ENCODE results near the gene RNF19B. TPM values are rescaled to one million over a fixed set of nuclear protein-coding genes. Genes with fewer than 3 reads are reported as not detected.

RNF19B gene
- total and polyA plus RNA-seq, 12 donors, result 4.7 to 36.5 (median 23.0) TPM

DNA sequence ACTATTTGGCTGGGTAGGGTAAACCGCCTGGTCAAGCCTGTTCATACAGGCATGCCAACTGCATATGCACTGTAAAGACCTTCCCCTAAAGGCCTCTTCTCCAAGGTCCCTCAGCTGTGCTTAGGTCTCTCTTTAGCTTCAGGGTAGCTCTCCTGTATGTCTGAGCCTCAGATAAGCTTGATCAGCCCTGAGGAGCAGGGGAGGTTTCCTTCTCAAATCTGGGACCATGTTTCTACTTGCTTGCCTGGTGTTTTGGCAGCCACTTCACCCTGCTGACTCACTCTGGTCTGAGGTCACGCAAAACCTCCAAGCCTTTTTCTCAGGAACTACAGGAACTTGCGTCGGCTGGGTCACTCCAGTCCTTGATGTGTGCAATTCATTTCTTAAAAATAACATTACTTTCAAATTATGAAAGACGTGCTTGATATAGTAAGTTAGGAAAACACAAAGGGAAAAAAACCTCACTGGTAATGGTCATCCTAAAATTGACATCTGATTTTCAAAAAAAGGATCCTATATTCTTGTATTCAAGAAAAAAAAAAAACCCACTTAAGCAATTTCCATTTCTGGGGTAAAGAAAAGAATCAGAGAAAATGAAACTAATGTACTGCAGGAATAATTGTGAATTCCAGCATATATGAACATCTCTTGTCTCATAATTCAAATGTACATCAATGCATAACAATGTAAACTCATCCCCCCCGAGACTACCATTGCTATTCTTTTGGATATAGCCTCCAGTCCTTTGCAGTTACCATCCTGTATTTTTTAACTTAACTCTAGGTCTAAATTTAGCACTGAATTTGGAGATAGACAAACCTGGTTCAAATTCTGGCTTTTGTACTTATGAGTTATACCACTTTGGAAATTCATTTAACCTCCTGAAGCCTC, 24.8 kb upstream of the RNF19B start:
- no peaks in the 10 kb centered on the region for H3K9me3 ChIP-seq (replicated peaks in 1 of 3)
- peak overlapping the region; percentile 19 to 93 (median 72) for H3K27ac ChIP-seq
- H3K27me3 ChIP-seq, result no peaks in the 10 kb centered on the region
- intact Hi-C loops (cut with DNase I), result no loop called here
- no peak overlapping the region for H3K4me3 ChIP-seq
- 32 to 40% (median 36%) methylated on average over 6 of the region's 6 CpGs for WGBS, 4 donors
- H3K4me1 ChIP-seq (replicated peaks in 1 of 2), result peaks cover 16 to 51% of the 10 kb centered on the region in 2 donors
- peak in 1 of 2 donors; percentile 24 for TF ChIP-seq POLR2A (IDR thresholded peaks at IDR 0.05)
- TF ChIP-seq, protein P1, sequence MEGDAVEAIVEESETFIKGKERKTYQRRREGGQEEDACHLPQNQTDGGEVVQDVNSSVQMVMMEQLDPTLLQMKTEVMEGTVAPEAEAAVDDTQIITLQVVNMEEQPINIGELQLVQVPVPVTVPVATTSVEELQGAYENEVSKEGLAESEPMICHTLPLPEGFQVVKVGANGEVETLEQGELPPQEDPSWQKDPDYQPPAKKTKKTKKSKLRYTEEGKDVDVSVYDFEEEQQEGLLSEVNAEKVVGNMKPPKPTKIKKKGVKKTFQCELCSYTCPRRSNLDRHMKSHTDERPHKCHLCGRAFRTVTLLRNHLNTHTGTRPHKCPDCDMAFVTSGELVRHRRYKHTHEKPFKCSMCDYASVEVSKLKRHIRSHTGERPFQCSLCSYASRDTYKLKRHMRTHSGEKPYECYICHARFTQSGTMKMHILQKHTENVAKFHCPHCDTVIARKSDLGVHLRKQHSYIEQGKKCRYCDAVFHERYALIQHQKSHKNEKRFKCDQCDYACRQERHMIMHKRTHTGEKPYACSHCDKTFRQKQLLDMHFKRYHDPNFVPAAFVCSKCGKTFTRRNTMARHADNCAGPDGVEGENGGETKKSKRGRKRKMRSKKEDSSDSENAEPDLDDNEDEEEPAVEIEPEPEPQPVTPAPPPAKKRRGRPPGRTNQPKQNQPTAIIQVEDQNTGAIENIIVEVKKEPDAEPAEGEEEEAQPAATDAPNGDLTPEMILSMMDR (IDR thresholded peaks at IDR 0.05), result no peak
- peak; percentile 84 to 96 (median 91) for DNase-seq
- H3K36me3 ChIP-seq (replicated peaks in 1 of 2), result no peaks in the 10 kb centered on the region

DNA sequence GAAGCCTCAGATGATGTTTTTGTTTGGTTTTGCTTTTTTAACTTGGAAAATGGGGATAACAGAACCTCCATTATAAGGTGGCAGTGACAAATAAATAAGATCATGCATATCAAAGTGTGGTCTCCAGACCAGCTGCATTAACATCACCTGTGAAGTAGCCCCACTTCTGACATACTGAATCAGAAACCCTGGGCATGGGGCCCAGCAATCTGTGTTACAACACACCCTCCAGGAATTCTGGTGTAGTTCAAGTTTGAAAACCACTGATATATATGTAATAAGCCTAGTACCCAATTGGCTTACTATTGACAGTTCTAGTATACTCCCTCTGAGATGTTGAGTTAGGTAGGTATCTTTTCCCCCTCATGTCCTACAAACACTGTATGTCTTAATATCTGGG, 24.1 kb upstream of the RNF19B start:
- TF ChIP-seq POLR2A (IDR thresholded peaks at IDR 0.05), result no peak
- TF ChIP-seq, protein P1 (IDR thresholded peaks at IDR 0.05), result no peak
- H3K4me1 ChIP-seq (replicated peaks in 1 of 2), result peaks cover 16 to 51% of the 10 kb centered on the region in 2 donors
- intact Hi-C loops (cut with DNase I), result no loop called here
- H3K27me3 ChIP-seq, result no peaks in the 10 kb centered on the region
- peak in 6 of 7 donors; percentile 51 to 76 (median 67) for DNase-seq
- no peaks in the 10 kb centered on the region for H3K9me3 ChIP-seq (replicated peaks in 1 of 3)
- H3K4me3 ChIP-seq, result no peak overlapping the region
- no peaks in the 10 kb centered on the region for H3K36me3 ChIP-seq (replicated peaks in 1 of 2)
- H3K27ac ChIP-seq, result peak overlapping the region; percentile 19 to 93 (median 72)

DNA sequence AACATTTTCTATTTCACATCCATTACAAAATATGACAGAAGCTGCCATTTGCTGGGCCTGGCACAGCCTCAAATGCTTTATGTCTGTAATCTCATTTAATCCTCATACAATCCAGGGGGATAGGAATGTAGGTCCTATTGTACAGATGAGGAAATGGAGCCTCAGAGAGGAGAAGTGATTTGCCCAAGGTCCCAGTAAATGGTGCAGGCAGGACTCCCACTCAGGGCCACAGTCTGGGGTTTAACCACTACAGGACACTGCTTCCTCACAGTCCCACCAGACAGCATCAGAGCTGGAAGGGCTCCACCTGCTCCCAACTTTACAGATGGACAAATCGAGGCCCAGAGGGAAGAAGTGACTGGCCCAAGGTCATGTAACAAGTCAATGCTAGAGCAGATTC, 20.6 kb upstream of the RNF19B start:
- TF ChIP-seq POLR2A (IDR thresholded peaks at IDR 0.05), result no peak
- TF ChIP-seq, protein P1 (IDR thresholded peaks at IDR 0.05), result no peak
- 83 to 96% (median 85%) methylated on average over 1 of the region's 1 CpG for WGBS, 4 donors
- H3K27ac ChIP-seq, result peak overlapping the region in 1 of 5 donors; percentile 18
- intact Hi-C loops (cut with DNase I), result no loop called here
- no peaks in the 10 kb centered on the region for H3K36me3 ChIP-seq (replicated peaks in 1 of 2)
- no peak overlapping the region for H3K4me3 ChIP-seq
- peaks cover 16 to 46% of the 10 kb centered on the region in 2 donors for H3K4me1 ChIP-seq (replicated peaks in 1 of 2)
- no peaks in the 10 kb centered on the region for H3K9me3 ChIP-seq (replicated peaks in 1 of 3)
- no peaks in the 10 kb centered on the region for H3K27me3 ChIP-seq
- no peak for DNase-seq

DNA sequence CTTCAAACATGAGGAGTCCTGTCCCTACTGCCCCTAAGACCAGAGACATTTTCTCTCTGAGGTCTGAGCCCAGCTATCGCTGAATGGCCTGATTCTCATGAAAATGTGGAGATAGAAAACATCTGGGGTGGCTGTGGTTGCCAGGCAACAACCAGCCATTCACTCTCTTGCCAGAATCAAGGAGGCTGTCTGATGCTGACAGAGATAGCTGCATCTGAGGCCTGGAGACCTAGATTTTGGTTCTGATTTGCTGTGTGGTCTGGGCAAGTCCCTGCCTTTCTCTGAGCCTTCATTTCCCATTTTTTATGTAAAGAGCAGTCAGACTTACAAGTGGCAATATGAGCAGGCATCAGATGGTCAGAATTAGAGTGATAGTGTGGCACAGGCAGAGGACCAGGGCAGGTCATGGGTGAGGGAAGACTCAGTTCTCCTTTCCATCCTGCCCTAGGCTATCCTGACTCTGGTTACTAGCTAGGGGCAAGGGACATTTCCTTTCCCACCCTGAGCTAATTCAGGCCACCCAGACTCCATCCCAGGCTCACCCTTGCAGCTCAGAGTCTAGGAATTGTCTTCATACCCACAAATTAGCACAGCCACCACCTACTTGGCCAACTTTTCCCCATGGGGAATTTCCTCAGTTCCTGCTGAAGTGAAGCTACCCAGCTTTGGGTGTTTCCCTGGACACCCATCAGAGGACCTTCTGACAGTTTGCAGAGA, 20.0 kb upstream of the RNF19B start:
- 63 to 88% (median 78%) methylated on average over 1 of the region's 1 CpG for WGBS, 4 donors
- Histone ChIP-seq H3K27me3 (no peaks in the 10 kb centered on the region), H3K27ac (peak overlapping the region in 2 of 5 donors; percentile 18 to 64), H3K9me3 (replicated peaks in 1 of 3) (no peaks in the 10 kb centered on the region), H3K4me1 (replicated peaks in 1 of 2) (peaks cover 11 to 41% of the 10 kb centered on the region in 2 donors), H3K36me3 (replicated peaks in 1 of 2) (no peaks in the 10 kb centered on the region), H3K4me3 (no peak overlapping the region)
- no peak for TF ChIP-seq POLR2A (IDR thresholded peaks at IDR 0.05)
- TF ChIP-seq, protein P1 (IDR thresholded peaks at IDR 0.05), result no peak
- intact Hi-C loops (cut with DNase I), result no loop called here
- peak in 1 of 7 donors; percentile 71 for DNase-seq
